ENCODE measurements around the gene SLC2A13. TPM values are rescaled to one million over a fixed set of nuclear protein-coding genes. Genes with fewer than 3 reads are reported as not detected.
"Not testable (repeated sequence)": the region's sequence is repeated elsewhere in the genome, so short reads cannot be mapped to it uniquely, and the experiment has no call there.

Gene SLC2A13
- total and polyA plus RNA-seq, 3 donors from 2014 or later = 3.3 to 19.8 (median 18.0) TPM

DNA sequence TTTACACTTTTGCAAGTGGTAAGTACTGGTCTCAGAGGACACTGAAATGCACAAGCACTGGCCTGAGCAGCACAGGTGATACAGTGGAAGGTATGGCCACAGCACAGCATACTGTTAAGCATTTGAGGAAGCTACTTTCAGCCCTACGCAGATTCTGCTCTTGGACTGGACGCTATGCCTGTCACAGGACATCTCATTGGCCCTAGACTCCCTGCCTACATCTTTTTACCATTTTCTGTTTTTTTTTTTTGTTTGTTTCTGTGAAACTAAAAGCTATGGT lies 342.1 kb downstream of the SLC2A13 start:
- 96 to 97% methylated on average over 2 of the region's 2 CpGs for WGBS, 2 donors
- H3K9me3 ChIP-seq = no peaks in the 10 kb centered on the region
- intact Hi-C loops (cut with DNase I; ENCODE audit: low total_unique reads) = no loop called here
- H3K4me3 ChIP-seq = no peak overlapping the region
- TF ChIP-seq POLR2A (IDR thresholded peaks at IDR 0.05) = no peak
- TF ChIP-seq, protein P1, sequence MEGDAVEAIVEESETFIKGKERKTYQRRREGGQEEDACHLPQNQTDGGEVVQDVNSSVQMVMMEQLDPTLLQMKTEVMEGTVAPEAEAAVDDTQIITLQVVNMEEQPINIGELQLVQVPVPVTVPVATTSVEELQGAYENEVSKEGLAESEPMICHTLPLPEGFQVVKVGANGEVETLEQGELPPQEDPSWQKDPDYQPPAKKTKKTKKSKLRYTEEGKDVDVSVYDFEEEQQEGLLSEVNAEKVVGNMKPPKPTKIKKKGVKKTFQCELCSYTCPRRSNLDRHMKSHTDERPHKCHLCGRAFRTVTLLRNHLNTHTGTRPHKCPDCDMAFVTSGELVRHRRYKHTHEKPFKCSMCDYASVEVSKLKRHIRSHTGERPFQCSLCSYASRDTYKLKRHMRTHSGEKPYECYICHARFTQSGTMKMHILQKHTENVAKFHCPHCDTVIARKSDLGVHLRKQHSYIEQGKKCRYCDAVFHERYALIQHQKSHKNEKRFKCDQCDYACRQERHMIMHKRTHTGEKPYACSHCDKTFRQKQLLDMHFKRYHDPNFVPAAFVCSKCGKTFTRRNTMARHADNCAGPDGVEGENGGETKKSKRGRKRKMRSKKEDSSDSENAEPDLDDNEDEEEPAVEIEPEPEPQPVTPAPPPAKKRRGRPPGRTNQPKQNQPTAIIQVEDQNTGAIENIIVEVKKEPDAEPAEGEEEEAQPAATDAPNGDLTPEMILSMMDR (IDR thresholded peaks at IDR 0.05) = no peak
- no peaks in the 10 kb centered on the region for H3K36me3 ChIP-seq (ENCODE audit: low read depth, missing control alignments)
- H3K4me1 ChIP-seq = no peaks in the 10 kb centered on the region
- no peak overlapping the region for H3K27ac ChIP-seq
- DNase-seq = no peak
- H3K27me3 ChIP-seq = no peaks in the 10 kb centered on the region

DNA sequence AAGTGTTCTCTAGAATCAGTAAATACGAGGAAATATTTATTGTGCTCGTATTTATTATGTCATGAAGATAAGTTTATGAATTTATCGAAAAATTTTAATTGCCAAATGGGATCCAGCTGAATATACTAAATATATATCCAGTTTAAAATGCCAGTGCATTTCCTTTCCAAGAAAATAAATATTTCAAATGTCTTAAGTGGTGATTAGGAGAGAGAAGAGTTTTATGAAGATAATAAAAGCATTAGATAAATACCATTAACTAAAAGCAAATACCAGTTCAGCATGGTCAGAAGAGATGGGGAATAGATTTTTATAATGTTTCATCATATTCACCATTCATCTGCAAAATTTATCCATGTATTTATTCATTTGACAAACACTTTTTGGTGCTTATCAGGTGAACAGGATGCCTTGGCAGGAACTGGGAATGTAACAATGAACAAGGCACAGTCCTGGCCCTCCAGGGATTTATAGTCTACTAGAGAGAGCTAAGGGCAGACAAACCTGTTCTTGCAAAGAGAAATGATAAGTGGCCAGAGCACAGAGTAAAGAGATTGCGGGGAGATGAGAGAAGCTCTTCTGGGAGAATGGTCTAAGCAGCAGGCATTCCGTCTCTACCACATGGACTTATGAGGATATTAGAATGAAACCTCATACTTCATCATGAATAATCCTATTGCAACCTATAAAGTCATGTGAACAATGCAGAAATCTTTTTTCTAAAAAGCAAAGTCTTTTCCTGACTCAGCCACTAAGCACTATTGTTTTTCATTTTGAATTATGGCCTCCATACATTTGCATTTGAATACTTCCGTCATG lies 342.6 kb downstream of the SLC2A13 start:
- Histone ChIP-seq H3K9me3 (no peaks in the 10 kb centered on the region), H3K27me3 (no peaks in the 10 kb centered on the region), H3K4me1 (no peaks in the 10 kb centered on the region), H3K27ac (no peak overlapping the region), H3K4me3 (no peak overlapping the region), H3K36me3 (ENCODE audit: low read depth, missing control alignments) (no peaks in the 10 kb centered on the region)
- TF ChIP-seq, protein P1 (IDR thresholded peaks at IDR 0.05) = no peak
- no peak for TF ChIP-seq POLR2A (IDR thresholded peaks at IDR 0.05)
- intact Hi-C loops (cut with DNase I; ENCODE audit: low total_unique reads) = no loop called here
- DNase-seq = no peak
- WGBS, 2 donors = 87 to 92% methylated on average over 6 of the region's 6 CpGs

DNA sequence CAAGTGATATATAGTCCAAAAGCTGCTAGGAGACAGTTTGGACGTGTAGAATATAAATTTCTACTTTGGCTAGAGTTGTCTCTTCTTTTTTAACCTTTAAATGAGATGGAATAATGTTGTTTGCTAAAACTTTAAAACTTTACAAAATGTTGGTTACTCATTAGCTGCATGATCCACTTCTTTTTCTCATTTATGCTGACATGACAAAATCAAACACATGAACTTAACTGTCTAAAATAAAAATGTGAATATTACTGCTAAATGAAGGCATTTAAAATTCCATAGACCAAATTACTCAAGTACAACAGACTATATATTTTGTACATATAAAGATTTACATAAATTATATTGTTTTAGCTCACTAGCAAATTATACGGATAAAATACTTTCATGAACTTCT lies 350.4 kb downstream of the SLC2A13 start:
- H3K27me3 ChIP-seq = no peaks in the 10 kb centered on the region
- intact Hi-C loops (cut with DNase I; ENCODE audit: low total_unique reads) = no loop called here
- no peak for TF ChIP-seq POLR2A (IDR thresholded peaks at IDR 0.05)
- TF ChIP-seq, protein P1 (IDR thresholded peaks at IDR 0.05) = no peak
- H3K9me3 ChIP-seq = no peaks in the 10 kb centered on the region
- H3K27ac ChIP-seq = no peak overlapping the region
- H3K4me1 ChIP-seq = no peaks in the 10 kb centered on the region
- 94% methylated on average over 2 of the region's 2 CpGs for WGBS, 2 donors
- no peaks in the 10 kb centered on the region for H3K36me3 ChIP-seq (ENCODE audit: low read depth, missing control alignments)
- H3K4me3 ChIP-seq = no peak overlapping the region
- DNase-seq = no peak

DNA sequence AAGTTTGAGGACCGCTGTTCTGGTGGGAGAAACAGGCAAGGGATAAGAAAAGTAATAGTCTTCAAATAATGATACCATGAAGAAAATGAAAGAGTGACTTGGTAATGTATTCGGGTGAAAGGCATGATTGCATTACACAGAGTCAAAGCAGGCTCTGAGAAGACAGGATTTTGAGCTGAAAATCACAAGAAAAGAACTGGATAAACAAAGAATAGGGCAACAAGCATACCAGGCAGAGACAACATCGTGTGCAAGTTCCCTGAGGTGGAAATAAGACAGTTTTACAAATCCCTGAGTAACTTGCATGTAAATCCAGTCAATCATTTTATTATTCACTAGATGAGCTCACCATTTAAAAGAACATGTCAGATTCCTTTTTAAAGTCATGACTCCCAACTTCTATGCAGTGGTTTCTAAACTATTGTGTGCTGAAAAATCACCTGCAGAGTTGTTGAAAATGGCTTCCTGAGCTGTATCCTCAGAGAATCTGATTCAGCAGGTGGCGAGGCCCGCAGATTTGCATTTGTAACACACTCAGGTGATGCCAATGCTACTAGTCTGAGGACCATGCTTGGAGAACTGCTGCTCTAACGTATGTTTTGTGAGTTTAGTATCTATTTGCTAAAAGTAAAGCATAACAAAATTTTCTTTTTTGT lies 353.3 kb downstream of the SLC2A13 start:
- TF ChIP-seq POLR2A (IDR thresholded peaks at IDR 0.05) = no peak
- TF ChIP-seq, protein P1 (IDR thresholded peaks at IDR 0.05) = no peak

DNA sequence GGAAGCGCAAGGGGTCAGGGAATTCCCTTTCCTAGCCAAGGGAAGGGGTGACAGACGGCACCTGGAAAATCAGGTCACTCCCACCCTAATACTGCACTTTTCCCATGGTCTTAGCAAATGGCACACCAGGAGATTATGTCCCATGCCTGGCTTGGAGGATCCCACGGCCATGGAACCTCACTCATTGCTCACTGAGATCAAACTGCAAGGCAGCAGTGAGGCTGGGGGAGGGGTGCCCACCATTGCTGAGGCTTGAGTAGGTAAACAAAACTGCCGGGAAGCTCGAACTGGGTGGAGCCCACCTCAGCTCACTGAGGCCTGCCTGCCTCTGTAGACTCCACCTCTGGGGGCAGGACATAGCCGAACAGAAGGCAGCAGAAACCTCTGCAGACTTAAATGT lies 359.7 kb downstream of the SLC2A13 start:
- H3K4me1 ChIP-seq; H3K9me3 ChIP-seq; H3K27me3 ChIP-seq; H3K27ac ChIP-seq; intact Hi-C loops (cut with DNase I; ENCODE audit: low total_unique reads); H3K36me3 ChIP-seq (ENCODE audit: low read depth, missing control alignments); DNase-seq; H3K4me3 ChIP-seq: not testable (repeated sequence)
- WGBS, 2 donors = 71 to 75% methylated on average over 6 of the region's 6 CpGs

More for the DNA sequence above, 353.3 kb downstream of the SLC2A13 start:
- Histone ChIP-seq H3K27ac (no peak overlapping the region), H3K9me3 (no peaks in the 10 kb centered on the region), H3K36me3 (ENCODE audit: low read depth, missing control alignments) (no peaks in the 10 kb centered on the region), H3K27me3 (no peaks in the 10 kb centered on the region), H3K4me3 (no peak overlapping the region), H3K4me1 (no peaks in the 10 kb centered on the region)
- intact Hi-C loops (cut with DNase I; ENCODE audit: low total_unique reads) = no loop called here
- WGBS, 2 donors = 66 to 72% methylated on average over 6 of the region's 6 CpGs
- DNase-seq = no peak

Measured in testis (tissue), 3 donors.